ENCODE data around the gene PON2. TPM values are rescaled to one million over a fixed set of nuclear protein-coding genes. Genes with fewer than 3 reads are reported as not detected.
A peak's percentile ranks its signal among the peaks of the same experiment; 100 is the strongest.

PON2 gene
- total and polyA plus RNA-seq, 2 of the 8 experiments (the other 6 are each of a cell fraction or from before 2014, with no cell fraction given) = 20.6 to 31.0 TPM

DNA sequence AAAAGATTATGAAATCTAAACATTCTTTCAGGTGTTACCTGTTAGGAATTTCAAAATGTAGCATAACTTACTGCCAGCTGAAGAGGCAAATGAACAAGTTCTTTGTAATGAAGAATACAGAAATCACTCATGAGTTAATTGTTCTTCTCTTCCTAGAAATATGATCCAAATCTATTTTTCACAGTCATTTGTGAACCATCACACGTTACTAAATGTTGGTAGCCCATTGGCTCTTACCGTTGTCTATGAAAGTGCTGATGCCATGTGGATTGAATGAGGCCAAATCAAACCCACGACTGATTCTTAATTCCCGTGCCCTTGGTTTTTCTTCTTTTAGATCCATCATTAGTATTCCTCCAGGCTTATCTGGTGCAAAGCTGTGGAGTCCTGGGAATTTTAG is 22.8 kb downstream of the PON2 start:
- no peak overlapping the region for H2BK15ac ChIP-seq (ENCODE audit: low read length)
- no peak overlapping the region for H2BK12ac ChIP-seq (ENCODE audit: low read depth, low read length)
- ChIA-PET POLR2A (ENCODE audit: partially characterized antibody) (no interaction called here), CTCF (ENCODE audit: partially characterized antibody) (interaction anchor here (0.8 to 2.4 kb wide), 3 partner anchors 22 to 67 kb away, joined by 3 to 6 read pairs (median 4); no protein-coding TSS in a partner anchor)
- no peak overlapping the region for H2AFZ ChIP-seq (ENCODE audit: low read length)
- no peak overlapping the region for H2BK20ac ChIP-seq (ENCODE audit: low read length)
- H3K4ac ChIP-seq (replicated peaks; ENCODE audit: insufficient read length, low read depth, low read length) = no peak overlapping the region
- no peaks in the 10 kb centered on the region for H3K23me2 ChIP-seq (ENCODE audit: low read depth, low read length)
- no peaks in the 10 kb centered on the region for H3K27me3 ChIP-seq (replicated peaks in 1 of 4; ENCODE audit: control insufficient read depth in 3 of 4, extremely low read depth in 1 of 4, insufficient read depth in 3 of 4, low read length in 3 of 4)
- no peaks in the 10 kb centered on the region for H3K4me1 ChIP-seq (replicated peaks in 1 of 4; ENCODE audit: control insufficient read depth in 3 of 4, insufficient read depth in 4 of 4, low read length in 3 of 4)
- H3K14ac ChIP-seq (ENCODE audit: insufficient read length) = no peak overlapping the region
- WGBS, 2 experiments (ENCODE audit: extremely low coverage in 1 of 2, insufficient coverage in 1 of 2, insufficient read length in 1 of 2, insufficient replicate concordance in 2 of 2, low coverage in 1 of 2, low lambda C conversion rate in 2 of 2, missing lambda C conversion rate in 1 of 2) = 85% methylated on average over 4 of the region's 4 CpGs; no CpG with 5 or more reads in 1 of the 2 experiments
- H4K5ac ChIP-seq (ENCODE audit: insufficient read length, low read depth, low read length) = no peak overlapping the region
- no peak overlapping the region for H2BK5ac ChIP-seq (ENCODE audit: low read depth, low read length)
- no peak overlapping the region for H3K27ac ChIP-seq (ENCODE audit: low read depth, low read length)
- no peak overlapping the region for H3K23ac ChIP-seq (ENCODE audit: insufficient read length)
- DNase-seq (ENCODE audit: low read depth in 1 of 2, low spot score in 2 of 2) (no peak), FAIRE-seq (peak; percentile 28)
- H3K79me2 ChIP-seq (ENCODE audit: control insufficient read depth in 1 of 2, insufficient read depth in 2 of 2, low read length in 2 of 2) = no peaks in the 10 kb centered on the region
- H4K20me1 ChIP-seq (replicated peaks in 1 of 2; ENCODE audit: control insufficient read depth in 1 of 2, insufficient read depth in 2 of 2, low read length in 2 of 2) = no peaks in the 10 kb centered on the region
- no peak overlapping the region for H4K8ac ChIP-seq (ENCODE audit: extremely low read depth, insufficient read depth, low read length)
- H3K18ac ChIP-seq (ENCODE audit: extremely low read depth, low read length) = no peak overlapping the region
- H3K56ac ChIP-seq (replicated peaks; ENCODE audit: insufficient read length, low read depth, low read length) = no peak overlapping the region
- H4K91ac ChIP-seq (replicated peaks; ENCODE audit: insufficient read length, low read length) = no peak overlapping the region
- H3K9me3 ChIP-seq (ENCODE audit: insufficient read depth in 2 of 2, low read depth in 1 of 2, low read length in 1 of 2) = no peaks in the 10 kb centered on the region
- H2AK5ac ChIP-seq (ENCODE audit: low read depth, low read length) = no peak overlapping the region
- H3K4me2 ChIP-seq (ENCODE audit: insufficient read depth in 1 of 2, low read depth in 2 of 2, low read length in 2 of 2) = no peak overlapping the region
- H2BK120ac ChIP-seq (replicated peaks; ENCODE audit: low read depth, low read length) = no peak overlapping the region
- no peak overlapping the region for H3K9ac ChIP-seq (replicated peaks in 1 of 4; ENCODE audit: extremely low read depth in 1 of 4, low read depth in 3 of 4, low read length in 3 of 4)
- H3K79me1 ChIP-seq (ENCODE audit: low read depth, low read length) = no peaks in the 10 kb centered on the region
- H3K4me3 ChIP-seq (ENCODE audit: extremely low read depth in 1 of 4, insufficient read depth in 2 of 4, low read depth in 3 of 4, low read length in 4 of 4) = no peak overlapping the region
- H3K36me3 ChIP-seq (ENCODE audit: control insufficient read depth in 2 of 4, insufficient read depth in 4 of 4, low read length in 3 of 4) = peaks cover 0 to 20% (median 5%) of the 10 kb centered on the region in 4 experiments; a peak in 3 of 8 replicates
- TF ChIP-seq PHF8 (conservative IDR thresholded peaks at IDR 0.05; ENCODE audit: low read depth, low read length) (no peak), CTBP2 (IDR thresholded peaks at IDR 0.05; ENCODE audit: borderline replicate concordance, insufficient read depth, insufficient read length, low read length) (no peak), ZNF274 (IDR thresholded peaks at IDR 0.05; ENCODE audit: borderline replicate concordance, extremely low read depth, low read length) (no peak), BCL11A (IDR thresholded peaks at IDR 0.05; ENCODE audit: low read depth in 2 of 2, low read length in 2 of 2) (no peak), KDM5A (IDR thresholded peaks at IDR 0.05; ENCODE audit: low read length) (no peak), SP2 (IDR thresholded peaks at IDR 0.05; ENCODE audit: low read length) (no peak), POLR2AphosphoS5 (IDR thresholded peaks at IDR 0.05; ENCODE audit: low read depth, low read length) (no peak), SP4 (IDR thresholded peaks at IDR 0.05; ENCODE audit: low read length) (no peak), NRF1 (IDR thresholded peaks at IDR 0.05; ENCODE audit: low read depth, low read length) (no peak), POLR2A (IDR thresholded peaks at IDR 0.05; ENCODE audit: control extremely low read depth in 1 of 2, low read depth in 2 of 2, low read length in 2 of 2) (no peak), CHD2 (IDR thresholded peaks at IDR 0.05; ENCODE audit: low read length) (no peak), MAFK (IDR thresholded peaks at IDR 0.05; ENCODE audit: low read depth, low read length) (no peak), SAP30 (IDR thresholded peaks at IDR 0.05; ENCODE audit: insufficient read depth, insufficient replicate concordance, low read length) (no peak)
- TF ChIP-seq, protein P1, sequence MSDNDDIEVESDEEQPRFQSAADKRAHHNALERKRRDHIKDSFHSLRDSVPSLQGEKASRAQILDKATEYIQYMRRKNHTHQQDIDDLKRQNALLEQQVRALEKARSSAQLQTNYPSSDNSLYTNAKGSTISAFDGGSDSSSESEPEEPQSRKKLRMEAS (IDR thresholded peaks at IDR 0.05) = no peak
- TF ChIP-seq, protein P2, sequence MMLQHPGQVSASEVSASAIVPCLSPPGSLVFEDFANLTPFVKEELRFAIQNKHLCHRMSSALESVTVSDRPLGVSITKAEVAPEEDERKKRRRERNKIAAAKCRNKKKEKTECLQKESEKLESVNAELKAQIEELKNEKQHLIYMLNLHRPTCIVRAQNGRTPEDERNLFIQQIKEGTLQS (IDR thresholded peaks at IDR 0.05; ENCODE audit: insufficient read depth, low read depth, low read length) = no peak
